Endothelial cell of umbilical vein (primary cell): ENCODE measurements around the gene NUP58. TPM values are rescaled to one million over a fixed set of nuclear protein-coding genes. Genes with fewer than 3 reads are reported as not detected.

Experiments used
- BruUV-seq: library from RNA; stranded (reverse); fragments of 400-500 nt; replicated peaks from 2 replicates; lab custom pipeline; 2021; lab: Mats Ljungman, UMichigan
- CTCF ChIA-PET: fragments of 300-600, 350-600 bp; sonication (Branson Sonifier 250); formaldehyde crosslinking; loops from one replicate; lab custom pipeline; 2021; ENCODE audit warnings: antibody characterized with exemption, inconsistent platforms; lab: Charles Lee
- POLR2A ChIA-PET: fragments of 300-600, 350-600 bp; sonication (Branson Sonifier 250); formaldehyde crosslinking; loops from one replicate; lab custom pipeline; 2021; ENCODE audit warnings: antibody characterized with exemption, inconsistent platforms; lab: Charles Lee
- DNase-seq: peaks from one replicate; pipeline ENCODE4 v3.0.0-alpha.2; 2011; ENCODE audit warnings: low read depth, low spot score
- FAIRE-seq: peaks from 2 replicates; lab custom pipeline; 2011; peaks lifted over from hg19 to GRCh38; lab: Jason Lieb, UNC
- H2AFZ ChIP-seq: 2 replicates; pipeline ENCODE4 v1.6.0; 2012; ENCODE audit warnings: low read depth, low read length, control low read depth, inconsistent platforms
- H3K27ac ChIP-seq: 2 replicates; pipeline ENCODE4 v1.5.1; 2011; ENCODE audit warnings: low read depth, mild to moderate bottlenecking, control low read depth, low read length, moderate library complexity; ENCODE audit not compliant: insufficient read depth
- H3K27me3 ChIP-seq, 2 experiments: 2 replicates each; pipeline versions ENCODE4 v1.6.0 to v1.6.1; 2011; ENCODE audit warnings: low read length in 2 of 2, mixed read lengths in 1 of 2; ENCODE audit not compliant: control insufficient read depth in 2 of 2, insufficient read depth in 2 of 2
- H3K36me3 ChIP-seq, 2 experiments: 2 replicates in 1 of 2; 3 replicates in 1 of 2; pipeline ENCODE4 v1.5.1; 2011; ENCODE audit warnings: low read length in 2 of 2, mild to moderate bottlenecking in 1 of 2, moderate library complexity in 1 of 2; ENCODE audit not compliant: control insufficient read depth in 2 of 2, insufficient read depth in 2 of 2; ENCODE audit errors: extremely low read depth in 1 of 2
- H3K4me1 ChIP-seq: 3 replicates; pipeline ENCODE4 v1.5.1; 2011; ENCODE audit warnings: mild to moderate bottlenecking, low read length; ENCODE audit not compliant: control insufficient read depth, insufficient read depth; ENCODE audit errors: extremely low read depth
- H3K4me2 ChIP-seq: 2 replicates; pipeline ENCODE4 v1.6.1; 2011; ENCODE audit warnings: low read length, control low read depth, mixed read lengths; ENCODE audit not compliant: insufficient read depth
- H3K4me3 ChIP-seq, 3 experiments: fragments of 200-600 bp in 1 of 3; sonication (generic), shearing (Covaris generic) in 1 of 3; replicated peaks in 1 of 3; 2 replicates each; pipeline ENCODE4 v1.5.1; 2011 to 2016; ENCODE audit warnings: control low read depth in 3 of 3, low read length in 3 of 3, mild to moderate bottlenecking in 2 of 3, inconsistent platforms in 1 of 3, low read depth in 1 of 3, moderate library complexity in 1 of 3; ENCODE audit not compliant: insufficient read depth in 1 of 3
- H3K79me2 ChIP-seq: 2 replicates; pipeline ENCODE4 v1.6.0; 2012; ENCODE audit warnings: low read length, inconsistent platforms; ENCODE audit not compliant: control insufficient read depth, insufficient read depth
- H3K9ac ChIP-seq: replicated peaks from 2 replicates; pipeline ENCODE3; 2011; ENCODE audit warnings: low read length, control low read depth; ENCODE audit not compliant: insufficient read depth; ENCODE audit errors: extremely low read depth
- H3K9me1 ChIP-seq: replicated peaks from 3 replicates; pipeline ENCODE4 v1.6.0; 2011; ENCODE audit warnings: mild to moderate bottlenecking, low read length; ENCODE audit not compliant: control insufficient read depth, insufficient read depth; ENCODE audit errors: extremely low read depth
- H3K9me3 ChIP-seq: replicated peaks from 2 replicates; pipeline ENCODE4 v1.5.1; 2012; ENCODE audit warnings: low read length, inconsistent platforms; ENCODE audit not compliant: control insufficient read depth, insufficient read depth
- H4K20me1 ChIP-seq: replicated peaks from 2 replicates; pipeline ENCODE3; 2011; ENCODE audit warnings: mild to moderate bottlenecking, low read length; ENCODE audit not compliant: control insufficient read depth, insufficient read depth; ENCODE audit errors: extremely low read depth
- EZH2 ChIP-seq: IDR thresholded peaks from 2 replicates; pipeline ENCODE4 v1.6.1; 2012; ENCODE audit warnings: borderline replicate concordance, low read depth, mild to moderate bottlenecking, moderate library complexity, low read length, inconsistent platforms; ENCODE audit not compliant: severe bottlenecking
- FOS ChIP-seq: IDR thresholded peaks from 2 replicates; pipeline ENCODE4 v1.6.1; 2011; ENCODE audit warnings: mild to moderate bottlenecking, low read length, moderate library complexity, borderline replicate concordance; ENCODE audit not compliant: insufficient read depth
- JUN ChIP-seq: IDR thresholded peaks from 2 replicates; pipeline ENCODE4 v1.6.1; 2011; ENCODE audit warnings: borderline replicate concordance, low read depth; ENCODE audit not compliant: insufficient read length, insufficient read depth
- MYC ChIP-seq: IDR thresholded peaks from one replicate; pipeline ENCODE4 v1.6.1; 2011; ENCODE audit warnings: mild to moderate bottlenecking, low read depth, low read length
- POLR2AphosphoS5 ChIP-seq: IDR thresholded peaks from 2 replicates; pipeline ENCODE4 v1.6.1; 2012; ENCODE audit warnings: low read depth, mild to moderate bottlenecking, control low read depth, low read length, moderate library complexity; ENCODE audit not compliant: insufficient read depth
- dilution Hi-C: fragments of 300-500 bp; cut with MboI; formaldehyde crosslinking; loops from one replicate; pipeline ENCODE4 v1.15.0; 2019; ENCODE audit warnings: low sequenced_read_pairs; ENCODE audit not compliant: extremely low pct_ligation_motif_present
- intact Hi-C: fragments of 100-400 bp; cut with micrococcal nuclease; formaldehyde crosslinking; loops from one replicate; pipeline ENCODE4 v1.10.0; 2022
- polyA plus RNA-seq, 4 experiments: library from polyadenylated mRNA; depleted of rRNA in 3 of 4; stranded (reverse) in 3 of 4; unstranded in 1 of 4; fragments of >200 nt; gene quantifications; 2 replicates each; pipeline versions ENCODE4 v1.2.1 to v1.2.3, GENCODE V29; 2011 to 2012; ENCODE audit warnings: missing spikeins in 1 of 4
- total RNA-seq: library from RNA; stranded (reverse); gene quantifications from 2 replicates; pipeline ENCODE4 v1.2.3, GENCODE V29; 2021
- TF ChIP-seq, protein P1 (sequence below), 2 donors: IDR thresholded peaks; 1 replicate in 1 of 2; 2 replicates in 1 of 2; pipeline ENCODE4 v1.5.1; 2011; ENCODE audit warnings: low read length in 2 of 2, mild to moderate bottlenecking in 2 of 2, moderate library complexity in 2 of 2, control low read depth in 1 of 2, inconsistent platforms in 1 of 2, low read depth in 1 of 2; ENCODE audit not compliant: insufficient read depth in 1 of 2; ENCODE audit errors: extremely low read depth in 1 of 2

Gene NUP58
- total and polyA plus RNA-seq, 2 donors (not counting 3 experiments of a cell fraction or from before 2014, with no cell fraction given), result 28.5 to 49.6 TPM

DNA sequence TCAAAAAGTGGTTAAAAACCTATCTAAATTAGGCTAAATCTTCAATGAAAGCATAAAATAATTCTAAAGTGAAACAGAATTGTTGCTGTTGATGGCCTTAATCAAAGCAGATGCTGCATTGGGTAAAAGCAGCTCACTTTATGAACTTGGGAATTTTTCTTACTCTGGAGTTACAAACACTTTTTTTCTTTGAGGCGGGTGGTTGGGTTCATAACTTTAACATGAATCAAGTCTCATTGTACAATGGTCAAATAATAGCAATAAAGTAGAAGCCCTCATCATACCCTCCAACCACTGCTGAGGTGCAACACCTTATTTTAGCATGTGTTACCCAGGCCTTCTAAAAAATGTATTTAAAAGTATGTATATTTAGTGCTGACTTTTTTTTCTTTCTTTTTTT, 29.1 kb downstream of the NUP58 start:
- dilution Hi-C loops, result no loop called here
- Histone ChIP-seq H3K36me3 (peaks cover 11 to 35% of the 10 kb centered on the region in 2 experiments), H3K9me3 (no peaks in the 10 kb centered on the region), H4K20me1 (peaks cover 3% of the 10 kb centered on the region), H3K9ac (no peak overlapping the region), H3K9me1 (no peaks in the 10 kb centered on the region), H3K4me3 (no peak overlapping the region), H3K27ac (no peak overlapping the region), H3K27me3 (no peaks in the 10 kb centered on the region), H3K79me2 (peaks cover 17% of the 10 kb centered on the region), H3K4me1 (no peaks in the 10 kb centered on the region), H2AFZ (no peak overlapping the region), H3K4me2 (no peak overlapping the region)
- BruUV-seq, result no TSS peak
- FAIRE-seq (no peak), DNase-seq (no peak)
- intact Hi-C loops, result no loop called here
- TF ChIP-seq JUN (no peak), EZH2 (no peak), MYC (no peak), FOS (no peak), POLR2AphosphoS5 (no peak)
- TF ChIP-seq, protein P1, sequence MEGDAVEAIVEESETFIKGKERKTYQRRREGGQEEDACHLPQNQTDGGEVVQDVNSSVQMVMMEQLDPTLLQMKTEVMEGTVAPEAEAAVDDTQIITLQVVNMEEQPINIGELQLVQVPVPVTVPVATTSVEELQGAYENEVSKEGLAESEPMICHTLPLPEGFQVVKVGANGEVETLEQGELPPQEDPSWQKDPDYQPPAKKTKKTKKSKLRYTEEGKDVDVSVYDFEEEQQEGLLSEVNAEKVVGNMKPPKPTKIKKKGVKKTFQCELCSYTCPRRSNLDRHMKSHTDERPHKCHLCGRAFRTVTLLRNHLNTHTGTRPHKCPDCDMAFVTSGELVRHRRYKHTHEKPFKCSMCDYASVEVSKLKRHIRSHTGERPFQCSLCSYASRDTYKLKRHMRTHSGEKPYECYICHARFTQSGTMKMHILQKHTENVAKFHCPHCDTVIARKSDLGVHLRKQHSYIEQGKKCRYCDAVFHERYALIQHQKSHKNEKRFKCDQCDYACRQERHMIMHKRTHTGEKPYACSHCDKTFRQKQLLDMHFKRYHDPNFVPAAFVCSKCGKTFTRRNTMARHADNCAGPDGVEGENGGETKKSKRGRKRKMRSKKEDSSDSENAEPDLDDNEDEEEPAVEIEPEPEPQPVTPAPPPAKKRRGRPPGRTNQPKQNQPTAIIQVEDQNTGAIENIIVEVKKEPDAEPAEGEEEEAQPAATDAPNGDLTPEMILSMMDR (IDR thresholded peaks at IDR 0.05; ENCODE audit: extremely low read depth in 1 of 2, insufficient read depth in 1 of 2, low read depth in 1 of 2, low read length in 2 of 2), result no peak
- ChIA-PET CTCF (no interaction called here), POLR2A (no interaction called here)
